Measurements from ENCODE around the gene IRAK2. TPM values are rescaled to one million over a fixed set of nuclear protein-coding genes. Genes with fewer than 3 reads are reported as not detected.

Gene IRAK2
- total RNA-seq, 6 experiments from 2014 or later = 2.6 to 4.4 (median 3.5) TPM

- no peak for TF ChIP-seq CTCF (IDR thresholded peaks at IDR 0.05)
- H3K4me3 Mint-ChIP-seq = no peak overlapping the region
- no peaks in the 10 kb centered on the region for H3K4me1 Mint-ChIP-seq (ENCODE audit: low read depth)
- DNase-seq = no peak
- peaks cover 6% of the 10 kb centered on the region; the same call in 1 of the 2 replicates for H3K36me3 Mint-ChIP-seq (ENCODE audit: low read depth)
- H3K9me3 Mint-ChIP-seq = no peaks in the 10 kb centered on the region
- H3K27me3 Mint-ChIP-seq (ENCODE audit: insufficient read depth) = no peaks in the 10 kb centered on the region; the same call in 1 of the 2 replicates
- no peak overlapping the region for H3K27ac Mint-ChIP-seq
Observed at GRCh38 chr3:10279384-10280176, 114.9 kb downstream of the IRAK2 start.

GRCh38 chr3:10280177-10280529, 115.4 kb downstream of the IRAK2 start:
- peak; percentile 51; the same call in 1 of the 2 replicates for TF ChIP-seq CTCF (IDR thresholded peaks at IDR 0.05)
- H3K27me3 Mint-ChIP-seq (ENCODE audit: insufficient read depth) = no peaks in the 10 kb centered on the region; the same call in 1 of the 2 replicates
- no peaks in the 10 kb centered on the region for H3K4me1 Mint-ChIP-seq (ENCODE audit: low read depth)
- peaks cover 6% of the 10 kb centered on the region; the same call in 1 of the 2 replicates for H3K36me3 Mint-ChIP-seq (ENCODE audit: low read depth)
- no peak overlapping the region for H3K4me3 Mint-ChIP-seq
- no peak overlapping the region for H3K27ac Mint-ChIP-seq
- H3K9me3 Mint-ChIP-seq = no peaks in the 10 kb centered on the region
- no peak for DNase-seq

GRCh38 chr3:10280571-10280970, 115.9 kb downstream of the IRAK2 start:
- no peak for DNase-seq
- TF ChIP-seq CTCF (IDR thresholded peaks at IDR 0.05) = no peak
- Mint-ChIP-seq H3K4me1 (ENCODE audit: low read depth) (no peaks in the 10 kb centered on the region), H3K4me3 (no peak overlapping the region), H3K9me3 (no peaks in the 10 kb centered on the region), H3K27me3 (ENCODE audit: insufficient read depth) (no peaks in the 10 kb centered on the region; the same call in 1 of the 2 replicates), H3K27ac (no peak overlapping the region), H3K36me3 (ENCODE audit: low read depth) (peaks cover 6% of the 10 kb centered on the region; the same call in 1 of the 2 replicates)

- H3K4me1 Mint-ChIP-seq (ENCODE audit: low read depth) = peaks cover 2% of the 10 kb centered on the region; the same call in 1 of the 2 replicates
- no peak for TF ChIP-seq CTCF (IDR thresholded peaks at IDR 0.05)
- no peaks in the 10 kb centered on the region for H3K9me3 Mint-ChIP-seq
- H3K4me3 Mint-ChIP-seq = no peak overlapping the region
- no peak for DNase-seq
- peaks cover 6% of the 10 kb centered on the region; the same call in 1 of the 2 replicates for H3K36me3 Mint-ChIP-seq (ENCODE audit: low read depth)
- no peak overlapping the region for H3K27ac Mint-ChIP-seq
- H3K27me3 Mint-ChIP-seq (ENCODE audit: insufficient read depth) = peaks cover 2% of the 10 kb centered on the region; the same call in 1 of the 2 replicates
Observed at GRCh38 chr3:10281951-10282350, 117.2 kb downstream of the IRAK2 start.

GRCh38 chr3:10283638-10284037, 118.9 kb downstream of the IRAK2 start:
- DNase-seq = no peak
- peaks cover 2% of the 10 kb centered on the region; the same call in 1 of the 2 replicates for H3K27me3 Mint-ChIP-seq (ENCODE audit: insufficient read depth)
- H3K9me3 Mint-ChIP-seq = no peaks in the 10 kb centered on the region

More at GRCh38 chr3:10283638-10284037, 118.9 kb downstream of the IRAK2 start:
- Mint-ChIP-seq H3K36me3 (ENCODE audit: low read depth) (peaks cover 6% of the 10 kb centered on the region; the same call in 1 of the 2 replicates), H3K27ac (no peak overlapping the region), H3K4me1 (ENCODE audit: low read depth) (peaks cover 6% of the 10 kb centered on the region; the same call in 1 of the 2 replicates), H3K4me3 (no peak overlapping the region)
- no peak for TF ChIP-seq CTCF (IDR thresholded peaks at IDR 0.05)

Measured in HFFc6 (cell line).